Adrenal gland (tissue), 12 donors: ENCODE data around the gene RNF214. TPM values are rescaled to one million over a fixed set of nuclear protein-coding genes. Genes with fewer than 3 reads are reported as not detected.

ENCODE experiments used
- DNase-seq, 7 donors: peaks; one replicate each; pipeline ENCODE4 v3.0.0-alpha.2; 2019 to 2020
- H3K27ac ChIP-seq, 5 donors: fragments of 200-600 bp; sonication (generic) in 4 of 5; 1 replicate in 3 of 5; 2 replicates in 2 of 5; pipeline versions ENCODE4 v1.5.1 to v1.8.0; 2016 to 2020; ENCODE audit warnings: mild to moderate bottlenecking in 1 of 5
- H3K27me3 ChIP-seq: fragments of 200-600 bp; 2 replicates; pipeline ENCODE4 v1.8.0; 2021
- H3K36me3 ChIP-seq, 2 donors: fragments of 200-600 bp; replicated peaks in 1 of 2; 1 replicate in 1 of 2; 2 replicates in 1 of 2; pipeline versions ENCODE4 v1.5.1 to v1.8.0; 2018 to 2022
- H3K4me1 ChIP-seq, 2 donors: fragments of 200-600 bp; replicated peaks in 1 of 2; 1 replicate in 1 of 2; 2 replicates in 1 of 2; pipeline versions ENCODE4 v1.5.1 to v1.8.0; 2018 to 2021
- H3K4me3 ChIP-seq, 4 donors: fragments of 200-600 bp; sonication (generic) in 3 of 4; one replicate each; pipeline ENCODE4 v1.5.1; 2016 to 2018
- H3K9me3 ChIP-seq, 3 donors: fragments of 200-600 bp; sonication (generic) in 1 of 3; replicated peaks in 1 of 3; 1 replicate in 2 of 3; 2 replicates in 1 of 3; pipeline versions ENCODE4 v1.5.1 to v1.8.0; 2016 to 2021
- POLR2A ChIP-seq, 2 donors: fragments of 450-650 bp; IDR thresholded peaks; one replicate each; pipeline ENCODE4 v1.6.1; 2017; ENCODE audit warnings: antibody characterized with exemption in 2 of 2, mild to moderate bottlenecking in 2 of 2, moderate library complexity in 1 of 2
- WGBS, 4 donors: extraction: QIAGEN DNeasy Blood & Tissue Kit in 2 of 4; methylation state at CpG; one replicate each; pipeline versions ENCODE4 v1.1.5 to v1.1.7; 2013 to 2017; 5-methylcytosine and 5-hydroxymethylcytosine counted together
- intact Hi-C, 2 donors: fragments of 100-400 bp; cut with DNase I; formaldehyde crosslinking; loops; one replicate each; pipeline versions ENCODE4 v1.14.1 to v1.15.0; 2022 to 2023
- polyA plus RNA-seq, 3 donors: library from polyadenylated mRNA; stranded (reverse); fragments of 200-250 nt in 2 of 3; fragments of 350-450 nt in 1 of 3; fragmentation: Illumina TruSeq in 1 of 3; extraction: RNeasy Lipid Tissue Mini Kit (QIAGEN cat#74804) in 1 of 3; gene quantifications; one replicate each; pipeline ENCODE4 v1.2.3, GENCODE V29; 2013 to 2014
- total RNA-seq, 9 donors: library from RNA; depleted of rRNA in 4 of 9; stranded (reverse); fragments of >200 nt in 4 of 9; fragments of 120-200 nt in 1 of 9; fragmentation: NEBNext Ultra II Directional in 1 of 9; extraction: Animal tissue kit (Norgen Biotek cat#: 25700) in 1 of 9; gene quantifications; one replicate each; pipeline versions ENCODE4 v1.1.0 to v1.2.4, GENCODE V29; 2013 to 2023
- TF ChIP-seq, protein P1 (sequence below), 6 experiments: fragments of 450-650 bp in 4 of 6; fragments of 200-600 bp in 2 of 6; sonication (generic) in 1 of 6; IDR thresholded peaks; 1 replicate in 5 of 6; 2 replicates in 1 of 6; pipeline versions ENCODE4 v1.5.1 to v1.8.0; 2016 to 2021; ENCODE audit warnings: antibody characterized with exemption in 6 of 6, mild to moderate bottlenecking in 2 of 6, moderate library complexity in 1 of 6
- donor health status: healthy with polysubstance abuse.
- donor health status: Bipolar disorder and iron deficiency.
- donor health status: DM: yes; HTN: yes; CAD: no.
- donor health status: DM: no; HTN: no; CAD: no.
- donor health status: DM: no; HTN: no; CAD: no.
- donor health status: DM: yes; HTN: yes; CAD: no.

Gene RNF214
- total and polyA plus RNA-seq, 12 donors, result 11.3 to 33.8 (median 20.5) TPM

DNA sequence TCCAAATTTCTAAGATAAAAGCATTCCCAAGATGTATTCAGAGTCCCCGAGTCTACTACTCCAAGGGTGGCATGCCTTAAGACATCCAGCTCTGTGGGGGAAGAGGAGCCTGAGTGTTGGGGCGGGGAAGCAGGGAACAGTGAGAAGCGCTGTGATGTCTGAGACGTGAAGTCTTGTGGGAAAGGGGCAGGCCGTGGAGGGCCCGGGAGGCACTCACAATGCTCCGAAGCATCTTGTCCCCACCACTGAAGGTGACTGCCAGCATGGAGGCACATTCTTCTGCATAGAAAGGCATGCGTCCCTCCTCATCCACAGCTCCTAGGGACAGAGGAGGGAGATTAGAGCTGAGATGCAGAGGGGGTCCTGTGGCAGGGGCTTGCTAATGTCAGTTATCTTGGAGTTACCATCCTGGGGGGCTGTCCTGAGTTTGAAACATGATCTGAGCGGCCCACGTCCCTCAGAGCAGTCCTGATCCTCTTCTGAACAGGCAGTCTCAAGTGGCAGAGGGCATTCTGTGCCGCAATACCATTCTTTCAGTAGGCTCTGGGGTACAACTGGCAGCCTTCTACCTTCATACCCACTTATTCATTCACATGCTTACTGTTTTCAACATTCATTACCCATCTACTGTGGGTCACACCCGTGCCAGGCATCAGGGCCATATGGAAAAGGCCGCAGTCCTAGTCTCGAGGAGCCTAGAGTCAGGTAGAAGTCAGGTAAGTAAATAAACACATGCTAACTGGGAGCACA lies 9.3 kb upstream of the RNF214 start:
- Histone ChIP-seq H3K36me3 (peaks cover 0 to 78% of the 10 kb centered on the region in 2 donors), H3K4me3 (no peak overlapping the region), H3K27me3 (no peaks in the 10 kb centered on the region), H3K9me3 (no peaks in the 10 kb centered on the region), H3K4me1 (peaks cover 0 to 32% of the 10 kb centered on the region in 2 donors), H3K27ac (peak overlapping the region in 2 of 5 donors; percentile 73 to 95)
- WGBS, 4 donors, result 91 to 95% (median 94%) methylated on average over 12 to 14 of the region's 14 CpGs
- TF ChIP-seq, protein P1, sequence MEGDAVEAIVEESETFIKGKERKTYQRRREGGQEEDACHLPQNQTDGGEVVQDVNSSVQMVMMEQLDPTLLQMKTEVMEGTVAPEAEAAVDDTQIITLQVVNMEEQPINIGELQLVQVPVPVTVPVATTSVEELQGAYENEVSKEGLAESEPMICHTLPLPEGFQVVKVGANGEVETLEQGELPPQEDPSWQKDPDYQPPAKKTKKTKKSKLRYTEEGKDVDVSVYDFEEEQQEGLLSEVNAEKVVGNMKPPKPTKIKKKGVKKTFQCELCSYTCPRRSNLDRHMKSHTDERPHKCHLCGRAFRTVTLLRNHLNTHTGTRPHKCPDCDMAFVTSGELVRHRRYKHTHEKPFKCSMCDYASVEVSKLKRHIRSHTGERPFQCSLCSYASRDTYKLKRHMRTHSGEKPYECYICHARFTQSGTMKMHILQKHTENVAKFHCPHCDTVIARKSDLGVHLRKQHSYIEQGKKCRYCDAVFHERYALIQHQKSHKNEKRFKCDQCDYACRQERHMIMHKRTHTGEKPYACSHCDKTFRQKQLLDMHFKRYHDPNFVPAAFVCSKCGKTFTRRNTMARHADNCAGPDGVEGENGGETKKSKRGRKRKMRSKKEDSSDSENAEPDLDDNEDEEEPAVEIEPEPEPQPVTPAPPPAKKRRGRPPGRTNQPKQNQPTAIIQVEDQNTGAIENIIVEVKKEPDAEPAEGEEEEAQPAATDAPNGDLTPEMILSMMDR (IDR thresholded peaks at IDR 0.05), result no peak
- TF ChIP-seq POLR2A (IDR thresholded peaks at IDR 0.05), result no peak
- intact Hi-C loops, result loop anchor here in 1 of 2 donors (10.0 kb wide), 1 partner anchor 438 kb away; the partner anchor contains the start of gene ZPR1
- DNase-seq, result peak in 2 of 7 donors; percentile 7 to 47

DNA sequence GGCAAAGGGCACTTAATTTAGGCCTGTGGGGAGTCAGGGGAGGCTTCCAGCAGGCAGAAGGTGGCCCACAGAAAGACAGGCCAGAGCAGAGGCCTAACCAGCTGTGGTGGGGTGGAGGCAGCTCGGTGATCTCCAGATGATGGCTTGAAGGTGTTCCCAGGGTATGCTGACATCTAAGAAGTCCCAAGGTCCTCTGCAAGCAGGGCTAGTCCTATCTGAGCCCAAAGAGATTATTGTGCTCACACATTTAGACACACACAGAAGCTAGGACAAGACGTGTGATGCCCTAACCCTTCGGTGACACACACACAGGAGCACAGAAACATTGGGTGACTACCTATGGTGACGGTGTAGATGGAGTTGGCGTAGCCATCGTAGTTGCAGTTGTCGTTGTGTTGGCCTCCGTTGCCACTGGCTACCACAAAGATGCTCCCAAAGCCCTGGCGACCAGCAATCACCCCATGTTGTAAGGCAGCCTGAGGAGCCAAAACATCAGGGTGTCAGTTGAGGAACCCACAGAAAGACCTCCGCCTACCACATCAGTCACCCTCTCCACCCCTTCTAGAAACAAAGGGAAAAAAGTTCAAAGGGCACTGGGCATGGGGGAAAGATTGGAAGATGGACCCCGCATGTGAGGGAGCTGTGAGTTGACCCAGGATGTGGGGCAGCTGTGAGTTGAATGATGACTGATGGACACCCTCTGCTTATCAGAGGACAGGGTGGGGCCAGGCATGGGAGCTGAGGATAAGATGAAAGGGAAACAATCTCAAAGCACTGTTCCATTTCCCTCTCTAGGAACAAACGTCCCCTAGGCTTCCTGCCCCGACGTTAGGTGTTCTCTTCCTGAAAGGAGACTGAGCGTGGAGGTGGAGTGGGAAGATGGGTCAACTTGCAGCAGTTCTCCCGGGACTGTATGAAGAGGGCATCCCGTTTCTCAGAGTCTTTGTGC lies 8.5 kb upstream of the RNF214 start:
- WGBS, 4 donors, result 78 to 87% (median 81%) methylated on average over 13 to 17 of the region's 17 CpGs
- peak in 2 of 7 donors; percentile 13 to 47 for DNase-seq

DNA sequence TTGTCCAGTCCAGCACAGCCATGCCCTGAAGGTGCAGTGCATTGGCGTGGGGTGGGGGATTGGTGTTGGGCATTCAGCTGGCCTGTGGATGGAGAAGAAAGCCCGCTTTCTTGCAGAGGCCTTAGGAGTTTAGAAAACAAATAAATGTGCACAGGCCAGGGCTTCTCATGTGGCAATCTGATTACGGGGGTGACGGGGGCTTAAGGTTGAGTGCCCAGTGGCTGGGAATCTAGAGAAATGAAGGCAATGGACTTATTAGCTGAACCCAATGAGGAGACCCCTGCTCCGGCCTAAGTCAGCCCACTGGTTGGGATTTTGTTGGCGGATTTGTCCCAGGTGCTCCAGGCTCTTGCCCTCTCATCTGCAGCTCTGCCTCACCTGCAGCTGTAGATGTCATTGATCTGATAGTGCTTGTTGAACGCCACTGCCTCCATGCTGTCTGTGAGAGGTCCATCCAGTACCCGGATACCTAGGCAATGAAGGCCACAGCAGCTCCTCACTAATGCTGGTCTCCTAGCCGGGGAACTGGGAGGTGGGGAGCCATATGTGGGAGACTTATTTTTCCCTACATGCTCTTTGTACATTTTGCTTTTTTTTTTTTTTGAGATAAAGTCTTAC lies 6.8 kb upstream of the RNF214 start:
- Histone ChIP-seq H3K4me3 (no peak overlapping the region), H3K36me3 (peaks cover 0 to 76% of the 10 kb centered on the region in 2 donors), H3K4me1 (peaks cover 1 to 16% of the 10 kb centered on the region in 2 donors), H3K27me3 (no peaks in the 10 kb centered on the region), H3K27ac (no peak overlapping the region), H3K9me3 (no peaks in the 10 kb centered on the region)
- WGBS, 4 donors, result 87 to 93% (median 92%) methylated on average over 9 of the region's 9 CpGs
- peak in 2 of 7 donors; percentile 15 to 49 for DNase-seq
- TF ChIP-seq, protein P1 (IDR thresholded peaks at IDR 0.05), result no peak
- TF ChIP-seq POLR2A (IDR thresholded peaks at IDR 0.05), result no peak
- intact Hi-C loops, result loop anchor here (2.0 to 10.0 kb wide), 3 partner anchors 41 to 441 kb away; partner anchors contain the start of gene ZPR1 (in 1 of the 2)

More for the DNA sequence above, 8.5 kb upstream of the RNF214 start:
- peak overlapping the region in 2 of 5 donors; percentile 26 to 95 for H3K27ac ChIP-seq
- TF ChIP-seq, protein P1 (IDR thresholded peaks at IDR 0.05), result no peak
- no peak for TF ChIP-seq POLR2A (IDR thresholded peaks at IDR 0.05)
- H3K36me3 ChIP-seq, result peaks cover 0 to 78% of the 10 kb centered on the region in 2 donors
- no peaks in the 10 kb centered on the region for H3K27me3 ChIP-seq
- H3K4me1 ChIP-seq, result peaks cover 0 to 25% of the 10 kb centered on the region in 2 donors
- intact Hi-C loops, result loop anchor here in 1 of 2 donors (10.0 kb wide), 1 partner anchor 439 kb away; the partner anchor contains the start of gene ZPR1
- H3K9me3 ChIP-seq, result no peaks in the 10 kb centered on the region
- H3K4me3 ChIP-seq, result no peak overlapping the region
